ENCODE results near the gene NRG2.
A peak's percentile ranks its signal among the peaks of the same experiment; 100 is the strongest.

The NRG2 gene

GRCh38 chr5:140042643-140043507 lies at the start of gene NRG2:
Gene NRG2 (minus strand): TSS chr5:140043299.
- peak; percentile 89 for DNase-seq (ENCODE audit: low spot score)

DNA sequence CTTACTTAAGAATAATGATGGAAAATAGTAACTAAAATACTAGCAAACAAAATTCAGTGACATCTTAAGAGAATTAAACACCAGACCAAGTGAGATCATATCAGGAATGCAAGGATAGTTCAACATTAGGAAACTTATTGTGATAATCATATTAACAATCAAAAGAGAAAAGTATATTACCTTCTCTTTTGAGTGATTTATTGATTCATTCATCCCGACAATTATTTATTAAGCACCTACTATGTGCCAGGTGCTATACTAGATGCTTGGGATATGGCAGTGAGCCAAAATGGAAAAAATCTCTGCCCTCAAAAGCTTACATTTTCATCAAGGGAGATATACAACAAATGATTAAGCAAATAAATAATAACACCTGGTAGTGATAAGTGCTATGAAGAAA lies 47.2 kb upstream of the NRG2 start:
- DNase-seq (ENCODE audit: low spot score), result no peak

DNA sequence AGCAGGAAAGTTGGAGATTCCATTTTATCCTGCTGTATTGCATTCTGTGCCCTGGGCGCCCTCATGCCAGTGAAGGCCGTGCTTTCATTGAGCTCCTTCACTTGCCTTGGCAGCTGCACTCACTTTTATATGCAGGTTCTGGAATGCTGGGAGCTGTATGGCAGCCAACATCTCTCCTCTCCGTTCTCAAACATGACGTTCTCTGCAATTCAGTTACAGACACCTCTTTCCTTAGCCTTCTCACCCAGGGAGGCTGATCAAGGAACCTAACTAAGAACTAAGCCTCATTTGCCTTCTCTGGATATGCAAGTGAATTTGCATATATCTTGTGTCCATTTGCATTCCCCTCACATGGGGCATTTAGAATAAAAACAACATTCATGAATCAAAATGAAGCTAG lies 41.4 kb upstream of the NRG2 start:
- DNase-seq (ENCODE audit: low spot score), result no peak

DNA sequence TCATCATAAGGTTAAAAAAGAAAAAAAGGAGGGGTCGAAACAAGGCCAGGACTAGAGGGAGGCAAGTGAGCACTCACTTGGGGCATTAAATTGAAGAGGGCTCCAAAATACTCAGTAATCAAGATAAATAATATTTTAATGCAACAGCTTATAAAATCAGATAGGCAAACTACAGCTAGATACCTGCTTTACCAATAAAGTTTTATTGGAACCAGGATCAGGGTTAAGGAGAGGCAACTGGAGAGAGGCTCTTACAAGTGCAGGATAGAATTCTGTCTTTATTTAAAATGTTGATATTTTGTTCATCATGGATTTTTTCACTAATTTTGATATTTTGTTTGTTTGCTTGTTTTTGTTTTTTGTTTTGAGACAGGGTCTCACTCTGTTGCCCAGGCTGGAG lies 40.6 kb upstream of the NRG2 start:
- DNase-seq (ENCODE audit: low spot score), result no peak

DNA sequence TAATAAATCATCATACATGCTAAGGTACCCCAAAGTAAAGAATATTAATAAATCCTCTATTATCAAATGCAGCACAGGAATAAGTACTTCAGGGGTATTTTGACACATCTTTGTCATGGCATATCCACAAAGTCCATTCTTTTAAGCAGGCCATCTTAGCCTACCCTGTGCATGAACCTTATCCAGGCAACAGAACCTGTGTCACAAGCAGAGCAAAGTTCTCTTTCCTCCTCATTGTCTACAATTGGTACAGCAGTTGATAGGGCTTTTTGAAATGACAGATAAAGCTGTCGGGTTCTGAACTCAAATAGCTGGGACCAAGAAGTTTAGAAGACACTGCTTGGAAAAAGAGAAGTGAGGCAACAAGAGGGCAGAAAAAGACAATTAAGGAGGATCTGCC lies 40.0 kb upstream of the NRG2 start:
- no peak for DNase-seq (ENCODE audit: low spot score)

- DNase-seq (ENCODE audit: low spot score), result no peak
Measured at GRCh38 chr5:140076788-140077187, 33.7 kb upstream of the NRG2 start.

GRCh38 chr5:140076142-140076541 lies 33.0 kb upstream of the NRG2 start:
- no peak for DNase-seq (ENCODE audit: low spot score)

GRCh38 chr5:140075371-140075770 lies 32.3 kb upstream of the NRG2 start:
- DNase-seq (ENCODE audit: low spot score), result no peak

GRCh38 chr5:140073296-140073695 lies 30.2 kb upstream of the NRG2 start:
- no peak for DNase-seq (ENCODE audit: low spot score)

DNA sequence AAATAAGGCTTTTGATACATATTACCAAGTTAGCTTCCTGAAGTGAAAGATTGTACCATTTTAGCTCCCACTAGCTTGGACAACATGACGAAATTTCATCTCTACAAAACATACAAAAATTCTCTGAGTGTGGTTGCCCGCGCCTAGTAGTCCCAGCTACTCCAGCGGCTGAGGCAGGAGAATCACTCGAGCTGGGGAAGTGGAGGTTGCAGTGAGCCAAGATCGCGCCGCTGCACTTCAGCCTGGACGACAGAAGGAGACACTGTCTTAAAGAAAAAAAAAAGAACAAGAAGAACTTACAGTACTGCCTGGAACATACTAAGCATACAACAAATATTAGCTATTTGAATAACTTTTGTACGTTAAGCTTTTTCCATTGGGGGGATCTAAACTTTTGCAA lies 29.7 kb upstream of the NRG2 start:
- no peak for DNase-seq (ENCODE audit: low spot score)

- DNase-seq (ENCODE audit: low spot score), result no peak
Measured at GRCh38 chr5:140060816-140061215, 17.7 kb upstream of the NRG2 start.

DNA sequence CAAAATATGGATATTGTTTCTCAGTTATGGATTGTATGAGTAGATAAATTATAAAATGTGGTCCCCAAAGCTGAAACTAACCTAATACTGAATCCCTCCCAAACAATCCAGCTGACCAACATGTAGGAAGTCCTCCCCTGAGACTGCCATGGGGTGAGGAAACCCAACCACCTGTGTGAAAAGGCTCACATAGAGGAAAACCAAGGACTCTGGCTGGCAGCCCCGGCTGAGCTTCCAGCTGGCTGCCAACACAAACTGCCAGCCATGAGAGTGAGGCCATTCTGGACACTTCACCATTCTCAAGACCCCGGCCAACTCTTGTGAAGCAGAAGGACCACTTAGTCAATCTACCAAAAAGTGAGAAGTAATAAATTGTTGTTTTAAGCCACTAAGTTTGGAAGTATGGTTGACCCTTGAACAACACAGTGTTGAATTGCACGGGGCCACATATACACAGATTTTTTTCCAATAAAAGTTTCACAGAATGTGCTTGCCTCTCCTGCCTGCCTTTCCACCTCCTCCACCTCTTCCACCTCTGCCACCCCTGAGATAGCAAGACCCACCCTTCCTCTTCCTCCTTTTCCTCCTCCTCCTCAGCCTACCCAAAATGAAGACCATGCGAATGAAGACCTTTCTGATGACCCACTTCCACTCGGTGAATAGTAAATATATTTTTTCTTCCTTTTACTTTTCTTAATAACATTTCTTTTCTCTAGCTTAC lies 15.3 kb upstream of the NRG2 start:
- no peak for DNase-seq (ENCODE audit: low spot score)

- no peak for DNase-seq (ENCODE audit: low spot score)
Measured at GRCh38 chr5:140056880-140057279, 13.8 kb upstream of the NRG2 start.

- DNase-seq (ENCODE audit: low spot score), result no peak
Measured at GRCh38 chr5:140055152-140055551, 12.1 kb upstream of the NRG2 start.

- DNase-seq (ENCODE audit: low spot score), result no peak
Measured at GRCh38 chr5:140054086-140054689, 11.1 kb upstream of the NRG2 start.

- DNase-seq (ENCODE audit: low spot score), result no peak
Measured at GRCh38 chr5:140051950-140052349, 8.9 kb upstream of the NRG2 start.

DNA sequence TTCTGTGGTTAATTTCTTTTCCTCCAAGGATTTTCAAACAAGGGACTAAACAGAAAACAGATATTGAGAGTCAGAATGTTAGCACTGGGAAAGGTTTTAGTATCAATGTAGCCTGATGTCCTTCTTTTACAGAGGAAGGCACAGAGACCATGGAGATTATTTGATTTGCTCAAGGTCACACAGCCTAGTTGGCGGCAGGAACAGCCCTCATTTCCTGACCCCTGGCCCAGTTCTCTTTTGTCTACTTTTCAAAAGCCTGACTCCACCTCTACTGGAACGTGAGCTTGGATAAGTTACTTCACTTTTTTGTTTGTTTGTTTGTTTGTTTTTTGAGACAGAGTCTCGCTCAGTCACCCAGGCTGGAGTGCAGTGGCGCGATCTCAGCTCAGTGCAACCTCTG lies 6.6 kb upstream of the NRG2 start:
- no peak for DNase-seq (ENCODE audit: low spot score)

- no peak for DNase-seq (ENCODE audit: low spot score)
Measured at GRCh38 chr5:140049205-140049604, 6.1 kb upstream of the NRG2 start.

- DNase-seq (ENCODE audit: low spot score), result no peak
Measured at GRCh38 chr5:140044041-140044440, 942 bp upstream of the NRG2 start.

DNA sequence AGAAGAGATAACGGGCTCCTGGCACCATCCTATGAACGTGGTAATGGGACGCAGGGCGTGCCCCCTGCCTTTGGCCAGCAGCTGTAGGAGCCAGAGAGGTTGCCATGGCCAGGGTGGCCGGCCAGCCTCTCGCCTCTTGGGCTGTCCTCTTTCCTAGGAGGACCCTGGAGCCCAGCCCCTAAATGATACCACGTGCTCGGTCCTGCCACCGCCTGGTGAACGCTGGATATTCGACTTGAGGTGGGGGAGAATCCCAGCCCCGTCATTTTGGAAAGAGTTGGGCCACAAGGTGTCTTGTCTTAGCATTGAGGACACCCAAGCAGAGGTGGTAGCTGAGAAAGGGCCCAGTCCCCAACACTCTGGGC lies 391 bp upstream of the NRG2 start:
- no peak for DNase-seq (ENCODE audit: low spot score)

GRCh38 chr5:140042393-140042642 lies 781 bp downstream of the NRG2 start:
- no peak for DNase-seq (ENCODE audit: low spot score)

DNA sequence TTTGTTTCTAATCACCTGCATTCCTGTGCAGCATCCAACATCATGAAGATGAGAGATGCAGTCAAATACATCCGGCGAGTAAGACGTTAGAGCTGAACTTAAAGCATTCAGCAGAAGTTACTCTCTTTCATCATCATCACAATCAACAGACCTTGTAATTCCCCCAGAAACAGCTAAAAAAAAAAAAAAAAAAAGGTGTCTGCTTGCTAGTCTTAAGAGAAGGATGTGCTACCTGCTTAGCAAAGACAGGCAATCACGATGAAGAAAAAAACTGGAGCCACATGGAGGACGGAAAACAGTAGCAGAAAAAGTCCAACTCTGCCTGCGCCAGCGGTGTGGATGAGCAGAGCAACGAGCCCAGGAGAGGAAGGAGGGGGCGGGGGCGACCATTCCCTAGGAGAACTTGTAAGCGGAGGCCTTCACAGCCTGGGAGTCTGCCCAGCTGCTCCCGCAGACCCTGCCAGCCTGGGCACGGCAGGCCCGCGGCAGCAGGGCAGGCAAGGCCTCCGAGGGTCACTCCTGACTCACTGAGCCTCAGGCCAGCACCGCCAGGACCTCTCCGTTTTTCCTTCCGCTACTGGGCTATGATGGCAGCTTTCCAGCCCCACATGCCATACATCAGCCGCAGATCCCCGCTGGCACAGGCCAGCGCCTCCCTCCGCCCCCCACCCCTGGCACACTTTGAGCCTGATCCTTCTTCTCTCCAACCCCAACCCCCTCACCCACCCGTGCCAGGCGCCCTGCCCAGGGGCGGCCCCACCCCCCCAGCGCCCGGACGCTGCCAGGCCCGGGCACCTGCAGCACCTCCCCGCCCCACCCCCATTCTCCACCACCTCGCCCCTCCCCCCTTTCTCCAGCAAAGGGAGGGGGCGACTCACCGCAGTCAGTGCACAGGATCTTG lies 1.4 kb downstream of the NRG2 start:
- peak; percentile 64 for DNase-seq (ENCODE audit: low spot score)

- DNase-seq (ENCODE audit: low spot score), result no peak
Measured at GRCh38 chr5:140041099-140041491, 2.0 kb downstream of the NRG2 start.
